WI38 (cell line): ENCODE measurements around the gene SLCO4A1.
A peak's percentile ranks its signal among the peaks of the same experiment; 100 is the strongest.

Experiments
- H3K4me3 ChIP-seq: 2 replicates; pipeline ENCODE4 v1.5.1; 2011; ENCODE audit warnings: low read depth, mild to moderate bottlenecking, control low read depth, low read length
- TF ChIP-seq, protein P1 (sequence below): IDR thresholded peaks from 2 replicates; pipeline ENCODE4 v1.5.1; 2012; ENCODE audit warnings: low read depth, mild to moderate bottlenecking, control low read depth, low read length

Gene SLCO4A1

DNA sequence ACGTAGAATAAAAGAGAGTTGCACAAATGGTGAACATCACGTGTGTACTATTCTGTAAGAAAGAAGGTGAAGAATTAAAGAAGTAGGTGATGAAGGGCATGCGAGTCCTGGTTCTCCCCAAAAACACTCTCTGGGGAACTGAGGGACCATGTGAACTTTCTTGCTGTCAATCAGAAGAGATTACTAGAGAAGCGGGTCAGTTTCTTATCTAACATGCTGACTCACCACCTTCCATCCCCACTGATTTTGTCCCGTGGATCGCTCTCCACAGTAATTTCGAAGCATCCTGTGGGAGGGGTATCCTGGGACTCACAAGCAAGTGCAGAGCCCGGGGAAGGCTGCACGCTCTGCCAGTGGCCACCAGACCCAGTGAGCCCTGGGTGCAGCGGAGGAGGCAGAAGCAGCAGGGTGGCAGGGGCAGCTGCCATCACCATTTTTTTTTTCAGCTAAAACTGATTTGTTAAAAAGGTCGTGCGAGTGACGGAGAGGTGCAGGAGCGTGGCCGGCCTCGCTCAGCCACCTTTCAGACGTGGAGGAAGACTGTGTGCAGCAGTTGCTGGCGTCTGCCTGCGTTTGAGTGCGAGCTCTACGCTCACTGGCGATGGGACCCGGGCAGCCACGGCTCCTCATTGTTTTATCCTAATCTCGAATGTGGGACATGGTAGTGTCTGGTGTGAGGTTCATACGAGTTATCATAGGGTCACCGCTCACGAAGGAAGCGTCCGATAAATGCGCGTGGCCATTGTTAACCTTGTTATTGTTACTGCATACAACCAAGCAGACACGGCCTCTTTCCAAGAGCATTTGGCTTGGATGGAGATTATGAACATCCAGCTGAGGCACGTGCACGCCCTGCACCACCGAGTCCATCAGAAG is 28.0 kb upstream of the SLCO4A1 start:
- TF ChIP-seq, protein P1, sequence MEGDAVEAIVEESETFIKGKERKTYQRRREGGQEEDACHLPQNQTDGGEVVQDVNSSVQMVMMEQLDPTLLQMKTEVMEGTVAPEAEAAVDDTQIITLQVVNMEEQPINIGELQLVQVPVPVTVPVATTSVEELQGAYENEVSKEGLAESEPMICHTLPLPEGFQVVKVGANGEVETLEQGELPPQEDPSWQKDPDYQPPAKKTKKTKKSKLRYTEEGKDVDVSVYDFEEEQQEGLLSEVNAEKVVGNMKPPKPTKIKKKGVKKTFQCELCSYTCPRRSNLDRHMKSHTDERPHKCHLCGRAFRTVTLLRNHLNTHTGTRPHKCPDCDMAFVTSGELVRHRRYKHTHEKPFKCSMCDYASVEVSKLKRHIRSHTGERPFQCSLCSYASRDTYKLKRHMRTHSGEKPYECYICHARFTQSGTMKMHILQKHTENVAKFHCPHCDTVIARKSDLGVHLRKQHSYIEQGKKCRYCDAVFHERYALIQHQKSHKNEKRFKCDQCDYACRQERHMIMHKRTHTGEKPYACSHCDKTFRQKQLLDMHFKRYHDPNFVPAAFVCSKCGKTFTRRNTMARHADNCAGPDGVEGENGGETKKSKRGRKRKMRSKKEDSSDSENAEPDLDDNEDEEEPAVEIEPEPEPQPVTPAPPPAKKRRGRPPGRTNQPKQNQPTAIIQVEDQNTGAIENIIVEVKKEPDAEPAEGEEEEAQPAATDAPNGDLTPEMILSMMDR = no peak
- no peak overlapping the region for H3K4me3 ChIP-seq

DNA sequence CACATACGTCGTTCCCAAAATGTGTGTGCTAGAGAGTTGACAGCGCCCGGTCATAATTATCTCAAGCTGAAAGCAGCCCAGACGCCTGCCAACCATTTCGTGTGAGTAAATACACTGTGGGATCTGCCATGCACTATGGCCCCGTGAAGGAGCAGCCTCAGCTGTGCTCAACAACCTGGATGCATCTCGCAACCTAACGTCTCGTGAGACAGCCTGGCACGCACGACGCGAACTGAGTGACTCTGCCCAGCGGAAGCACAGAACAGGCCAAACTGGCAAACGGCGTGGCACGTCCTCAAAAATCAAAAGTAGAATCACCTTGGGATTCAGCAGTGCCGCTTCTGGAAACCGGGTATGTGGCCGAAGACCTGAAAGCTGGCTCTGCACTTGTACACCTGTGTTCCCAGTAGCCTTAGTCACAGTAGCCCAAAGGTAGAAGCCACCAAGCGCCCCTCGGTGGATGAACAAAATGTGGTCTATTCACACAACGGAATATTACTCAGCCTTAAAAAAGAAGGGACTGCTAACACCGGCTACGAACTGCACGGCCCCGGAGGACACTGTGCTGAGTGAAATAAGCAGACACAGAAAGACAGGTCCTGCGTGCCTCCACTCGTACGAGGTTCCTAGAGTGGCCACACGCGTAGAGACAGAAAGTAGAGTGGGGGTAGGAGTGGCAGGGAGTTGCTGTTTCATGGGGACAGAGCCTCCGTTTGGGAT is 27.2 kb upstream of the SLCO4A1 start:
- H3K4me3 ChIP-seq = no peak overlapping the region
- TF ChIP-seq, protein P1 = no peak

DNA sequence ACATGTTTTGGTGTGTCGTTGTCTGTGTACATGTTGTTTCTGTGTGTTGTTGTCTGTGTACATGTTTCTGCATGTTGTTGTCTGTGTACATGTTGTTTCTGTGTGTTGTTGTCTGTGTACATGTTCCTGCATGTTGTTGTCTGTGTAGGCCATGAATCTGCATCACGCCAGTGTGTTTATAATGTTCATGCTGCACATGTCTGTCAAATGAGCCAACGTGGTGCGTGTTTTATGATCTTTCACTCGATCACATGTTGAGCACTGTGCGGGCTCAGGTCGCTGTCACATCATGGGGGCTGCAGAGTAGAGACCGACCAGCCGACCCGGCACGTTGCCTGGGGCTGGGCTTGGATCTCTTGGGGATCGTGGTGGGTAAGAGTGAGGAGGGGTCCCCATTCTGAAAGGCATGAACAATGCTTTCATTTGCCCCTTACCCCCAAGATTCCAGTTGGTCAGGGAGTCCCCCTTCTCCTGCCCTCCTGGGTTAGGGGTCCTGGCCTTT is 26.5 kb upstream of the SLCO4A1 start:
- no peak overlapping the region for H3K4me3 ChIP-seq
- TF ChIP-seq, protein P1 = no peak

DNA sequence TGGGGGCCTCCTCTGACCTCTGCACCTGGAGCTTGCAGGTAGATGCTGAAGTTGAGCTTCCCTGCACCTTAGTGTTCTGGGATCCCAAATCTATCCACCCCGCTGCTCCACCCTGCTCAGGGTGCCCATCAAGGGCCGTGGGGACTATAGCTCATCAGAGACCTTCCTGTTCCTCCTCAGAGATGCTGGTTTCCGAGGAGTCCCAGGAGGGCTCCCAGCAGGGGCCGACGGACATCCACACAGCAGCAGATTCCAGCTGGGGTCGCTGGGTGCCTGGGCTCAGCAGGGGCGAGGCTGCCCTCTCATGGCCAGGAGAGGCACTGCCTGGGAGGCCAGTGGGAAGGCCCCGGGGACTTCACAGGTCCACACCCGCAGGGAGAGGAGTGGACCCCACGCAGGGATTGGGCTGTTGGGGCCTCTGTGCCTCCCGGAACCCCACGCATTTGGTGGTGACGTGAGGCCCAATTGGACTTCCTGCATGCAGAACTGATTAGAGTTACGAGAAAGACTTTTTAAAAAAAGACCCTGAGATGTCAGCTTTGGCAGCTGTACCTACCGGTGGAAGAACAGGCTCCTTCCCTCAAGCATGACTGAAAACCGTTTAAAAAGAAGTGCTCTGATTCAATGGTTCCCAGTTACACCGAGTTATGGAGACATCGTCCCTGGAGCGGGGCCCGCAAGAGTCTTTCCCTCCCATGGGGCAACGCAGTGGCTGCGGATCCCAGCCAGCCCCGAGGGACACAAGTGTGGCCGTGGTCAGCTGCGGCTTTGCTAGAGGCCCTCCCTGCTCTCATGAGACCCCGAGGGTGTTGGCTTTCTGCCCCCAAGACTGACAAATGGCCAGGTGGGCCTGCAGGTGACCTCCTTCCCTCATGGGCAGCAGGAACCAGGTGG is 25.3 kb upstream of the SLCO4A1 start:
- TF ChIP-seq, protein P1 = peak; percentile 96
- no peak overlapping the region for H3K4me3 ChIP-seq

DNA sequence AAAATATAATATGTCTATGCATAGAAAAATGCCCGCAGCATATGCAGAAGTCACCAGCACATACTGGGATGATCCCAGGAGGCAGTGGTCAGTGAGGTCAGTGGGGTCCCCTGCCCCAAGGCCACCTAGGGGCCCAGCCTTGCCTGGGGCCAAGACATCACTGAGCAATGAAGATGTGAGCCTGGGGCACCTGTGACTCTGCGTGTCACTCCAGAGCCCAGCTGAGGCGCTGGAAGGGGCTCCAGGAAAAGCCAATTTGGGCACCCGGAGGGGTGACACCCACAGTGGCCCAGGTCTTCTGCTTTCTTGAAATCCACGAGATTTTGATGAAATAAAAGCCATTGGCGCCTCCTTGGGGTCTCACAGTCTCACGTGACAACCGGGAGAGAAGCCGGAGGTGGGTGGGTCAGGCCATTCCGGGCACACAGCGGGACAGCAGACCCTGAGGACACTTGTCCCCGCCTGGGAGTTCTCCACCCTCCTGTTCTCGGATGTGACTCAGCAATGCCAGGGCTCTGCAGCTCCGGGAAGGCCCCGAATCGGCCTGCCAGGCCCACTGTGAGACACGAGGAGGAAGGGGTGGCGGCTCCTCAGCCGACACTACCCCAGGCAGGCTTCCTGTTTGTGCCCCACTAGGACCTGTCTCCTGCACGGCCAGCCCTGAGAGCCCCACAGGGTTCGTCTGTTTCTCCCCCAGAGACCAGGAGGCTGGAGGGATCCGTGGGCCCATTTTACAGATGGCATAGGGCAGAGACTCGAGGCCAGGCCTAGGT is 24.4 kb upstream of the SLCO4A1 start:
- TF ChIP-seq, protein P1 = no peak
- H3K4me3 ChIP-seq = no peak overlapping the region
